K562 (cell line): Measurements from ENCODE around the gene PSRC1. TPM values are rescaled to one million over a fixed set of nuclear protein-coding genes. Genes with fewer than 3 reads are reported as not detected.
A peak's percentile ranks its signal among the peaks of the same experiment; 100 is the strongest.

Experiments
- ARID3B ChIP-seq: fragments of 250-450 bp; sonication (Bioruptor Pico); IDR thresholded peaks from 2 replicates; pipeline ENCODE4 v1.4.0; 2020; ENCODE audit warnings: borderline replicate concordance
- CTBP1 ChIP-seq: fragments of 450-650 bp; IDR thresholded peaks from 2 replicates; pipeline ENCODE4 v1.6.1; 2016; ENCODE audit warnings: borderline replicate concordance
- DACH1 ChIP-seq: fragments of 450-650 bp; IDR thresholded peaks from 2 replicates; pipeline ENCODE4 v1.6.1; 2018; ENCODE audit not compliant: partially characterized antibody
- ESRRA ChIP-seq: fragments of 450-650 bp; IDR thresholded peaks from 2 replicates; pipeline ENCODE4 v1.6.1; 2014; ENCODE audit warnings: low read depth, mild to moderate bottlenecking, moderate library complexity, borderline replicate concordance
- GABPA ChIP-seq: fragments of 200-800 bp; sonication (Bioruptor generic); conservative IDR thresholded peaks from 2 replicates; pipeline ENCODE4 v1.6.1; 2016; ENCODE audit warnings: low read depth, missing genetic modification characterization, missing compliant biosample characterization
- JUNB ChIP-seq: fragments of 450-650 bp; formaldehyde crosslinking; conservative IDR thresholded peaks from 2 replicates; pipeline ENCODE4 v1.4.0; 2020; ENCODE audit warnings: mild to moderate bottlenecking
- JUND ChIP-seq, 2 experiments: IDR thresholded peaks; 2 replicates in 1 of 2; 3 replicates in 1 of 2; pipeline ENCODE4 v1.6.1; 2011; ENCODE audit warnings: borderline replicate concordance in 2 of 2, low read depth in 2 of 2, low read length in 2 of 2, improper control_type of control experiment in 1 of 2, missing biosample characterization in 1 of 2, missing genetic modification characterization in 1 of 2, missing genetic modification reagents in 1 of 2
- KLF16 ChIP-seq: IDR thresholded peaks from 2 replicates; pipeline ENCODE4 v1.6.1; 2016; ENCODE audit warnings: antibody characterized with exemption
- MAX ChIP-seq: sonication (generic); formaldehyde crosslinking; IDR thresholded peaks from 2 replicates; pipeline ENCODE4 v1.9.0; 2022; ENCODE audit warnings: mild to moderate bottlenecking, missing genetic modification reagents
- PTBP1 ChIP-seq: fragments of 200-400 bp; formaldehyde crosslinking; IDR thresholded peaks from 2 replicates; pipeline ENCODE4 v1.6.1; 2017; ENCODE audit warnings: low read depth, low read length
- RBM14 ChIP-seq: fragments of 200-400 bp; formaldehyde crosslinking; IDR thresholded peaks from 2 replicates; pipeline ENCODE4 v1.6.1; 2018; ENCODE audit warnings: low read depth, mild to moderate bottlenecking, low read length, moderate library complexity, borderline replicate concordance; ENCODE audit not compliant: insufficient read depth
- RUNX1 ChIP-seq: sonication (generic); IDR thresholded peaks from 2 replicates; pipeline ENCODE4 v1.6.1; 2016; ENCODE audit warnings: antibody characterized with exemption, low read depth
- SMC3 ChIP-seq: conservative IDR thresholded peaks from 2 replicates; pipeline ENCODE4 v1.6.1; 2011; ENCODE audit warnings: low read depth, low read length, improper control_type of control experiment; ENCODE audit not compliant: insufficient read depth
- ZBTB11 ChIP-seq, 3 experiments: fragments of 200-800 bp in 1 of 3; fragments of 250-450 bp in 1 of 3; fragments of 450-650 bp in 1 of 3; sonication (Bioruptor Pico) in 1 of 3; sonication (Bioruptor generic) in 1 of 3; formaldehyde crosslinking in 1 of 3; IDR thresholded peaks; 2 replicates each; pipeline versions ENCODE4 v1.6.1 to v1.8.0; 2016 to 2022; ENCODE audit warnings: mild to moderate bottlenecking in 2 of 3, missing genetic modification characterization in 2 of 3, missing compliant biosample characterization in 1 of 3, moderate library complexity in 1 of 3
- ZBTB26 ChIP-seq: fragments of 450-650 bp; formaldehyde crosslinking; IDR thresholded peaks from 2 replicates; pipeline ENCODE4 v1.4.0; 2022; ENCODE audit warnings: missing genetic modification characterization
- ZC3H4 ChIP-seq: sonication (generic); formaldehyde crosslinking; IDR thresholded peaks from 2 replicates; pipeline ENCODE4 v1.9.0; 2021; ENCODE audit warnings: missing genetic modification reagents, borderline replicate concordance
- ZNF316 ChIP-seq: fragments of 450-650 bp; IDR thresholded peaks from 2 replicates; pipeline ENCODE4 v1.6.1; 2016
- ZNF644 ChIP-seq: fragments of 200-800 bp; sonication (Bioruptor generic); IDR thresholded peaks from 2 replicates; pipeline ENCODE4 v1.6.1; 2016; ENCODE audit warnings: low read depth, missing genetic modification characterization, missing compliant biosample characterization
- polyA plus RNA-seq, 8 experiments: library from polyadenylated mRNA; depleted of rRNA in 4 of 8; stranded (reverse) in 5 of 8; unstranded in 3 of 8; fragments of >200 nt; fragmentation: Nextera tagmentation in 2 of 8; fragmentation: Illumina TruSeq in 1 of 8; extraction: Ambion mirVana in 2 of 8; extraction: Trizol in 1 of 8; gene quantifications; 2 replicates each; pipeline versions ENCODE4 v1.2.1 to v1.2.3, GENCODE V29; 2011 to 2014; ENCODE audit warnings: inconsistent platforms in 1 of 8, missing spikeins in 1 of 8
- total RNA-seq, 7 experiments: library from RNA; depleted of rRNA in 6 of 7; stranded (reverse); fragments of >200 nt in 6 of 7; fragmentation: Illumina TruSeq in 2 of 7; extraction: Trizol in 2 of 7; gene quantifications; 2 replicates each; pipeline versions ENCODE4 v1.2.1 to v1.2.3, GENCODE V29; 2011 to 2021; ENCODE audit warnings: low replicate concordance in 1 of 7

Gene PSRC1
- total and polyA plus RNA-seq, 9 of the 15 experiments (the other 6 are each of a cell fraction or from before 2014, with no cell fraction given) = 6.5 to 65.2 (median 39.3) TPM

- TF ChIP-seq ZBTB26 (CRISPR knock-in tag) (no peak), GABPA (tag) (no peak), ZBTB11 (CRISPR knock-in tag; IDR thresholded peaks at IDR 0.05) (no peak), ARID3B (CRISPR knock-in tag) (no peak), ZC3H4 (no peak), ZNF644 (no peak), SMC3 (no peak), MAX (CRISPR knock-in tag) (peak; percentile 94), CTBP1 (peak; percentile 63; the same call in 1 of the 2 replicates), RBM14 (no peak), RUNX1 (no peak), ZNF316 (no peak), DACH1 (no peak), PTBP1 (0 out of 2 replicates have a peak, but pooled peaks have one; percentile 74), KLF16 (no peak), JUNB (CRISPR knock-in tag) (no peak), ESRRA (no peak), JUND (IDR thresholded peaks at IDR 0.05; ENCODE audit: borderline replicate concordance, low read depth, low read length) (peak; percentile 80), JUND (tag; IDR thresholded peaks at IDR 0.05; ENCODE audit: borderline replicate concordance, low read depth, low read length) (no peak; the same call in 2 of the 3 replicates)
Observed at GRCh38 chr1:109248797-109249629, 33.9 kb downstream of the PSRC1 start, which contains the start of gene CELSR2 (continued).
